Mucosa of stomach (tissue), 1 donor: ENCODE data around the gene PLXNA1.

ENCODE experiments used
- H3K27me3 ChIP-seq: one replicate; pipeline ENCODE4 v1.7.0; 2013; ENCODE audit warnings: mild to moderate bottlenecking, low read length; ENCODE audit not compliant: control insufficient read depth, insufficient read depth
- H3K36me3 ChIP-seq: one replicate; pipeline ENCODE4 v1.7.0; 2013; ENCODE audit warnings: low read length; ENCODE audit not compliant: control insufficient read depth, insufficient read depth
- H3K4me1 ChIP-seq: one replicate; pipeline ENCODE4 v1.7.0; 2013; ENCODE audit warnings: mild to moderate bottlenecking, low read length; ENCODE audit not compliant: control insufficient read depth, insufficient read depth
- H3K4me3 ChIP-seq: one replicate; pipeline ENCODE4 v1.7.0; 2013; ENCODE audit warnings: low read length
- H3K9ac ChIP-seq: one replicate; pipeline ENCODE4 v1.7.0; 2013; ENCODE audit warnings: mild to moderate bottlenecking, low read length, moderate library complexity
- H3K9me3 ChIP-seq: one replicate; pipeline ENCODE4 v1.7.0; 2013; ENCODE audit warnings: mild to moderate bottlenecking, low read length, moderate library complexity; ENCODE audit not compliant: control insufficient read depth
- donor health status: Pancreatic carcinoma.

PLXNA1 gene

DNA sequence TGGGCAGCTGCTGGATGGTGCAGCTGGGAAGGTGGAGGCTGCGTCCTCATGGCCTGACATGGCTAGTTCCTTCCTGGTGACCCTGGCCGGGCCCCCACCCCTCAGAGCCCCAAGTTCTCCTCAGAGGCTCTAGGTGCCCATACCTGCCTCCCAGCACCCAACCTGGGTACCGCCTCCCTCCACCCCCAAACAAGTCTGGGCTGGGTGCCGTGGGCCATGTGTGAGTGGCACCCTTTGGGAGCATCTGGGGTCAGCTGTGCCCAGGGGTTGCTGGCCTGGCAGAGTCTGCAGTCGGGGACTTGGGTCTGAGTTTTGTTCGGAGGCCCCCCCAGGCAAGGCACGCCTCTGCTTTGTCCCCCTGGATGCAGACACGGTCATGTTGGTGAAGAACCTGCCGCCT is 10.5 kb downstream of the PLXNA1 start:
- no peaks in the 10 kb centered on the region for H3K36me3 ChIP-seq
- no peak overlapping the region for H3K9ac ChIP-seq
- H3K9me3 ChIP-seq = no peaks in the 10 kb centered on the region
- H3K4me3 ChIP-seq = no peak overlapping the region
- peaks cover 8% of the 10 kb centered on the region for H3K4me1 ChIP-seq
- no peaks in the 10 kb centered on the region for H3K27me3 ChIP-seq

DNA sequence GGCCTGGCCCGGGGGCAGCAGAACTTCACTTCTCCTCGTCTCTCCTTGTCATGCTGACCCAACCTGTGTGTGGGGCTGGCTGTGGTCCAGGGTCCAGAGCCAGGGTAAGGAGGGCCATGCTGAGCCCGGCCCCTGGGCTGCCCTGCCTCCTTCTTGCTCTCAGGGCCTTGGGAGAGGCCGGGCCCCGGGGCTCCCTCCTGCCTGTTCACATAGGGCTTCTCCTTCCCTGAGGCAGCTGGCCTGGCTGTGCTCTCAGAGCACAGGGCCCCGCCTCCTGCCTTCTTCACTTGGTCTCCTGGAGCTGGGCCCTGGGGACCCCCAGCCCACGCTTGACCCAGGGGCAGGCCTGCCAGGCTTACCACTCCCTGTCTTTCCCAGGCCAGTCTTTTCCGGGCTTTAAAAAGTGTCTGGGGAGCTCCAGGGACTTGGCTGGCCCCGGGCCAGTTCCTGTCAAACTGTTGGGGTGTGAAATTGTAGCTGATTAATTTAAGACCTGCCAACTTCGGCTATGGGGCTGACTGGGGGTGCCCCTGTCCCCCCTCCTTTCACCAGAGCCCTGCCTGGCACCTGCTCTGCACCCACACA is 11.8 kb downstream of the PLXNA1 start:
- Histone ChIP-seq H3K9ac (no peak overlapping the region), H3K4me1 (peaks cover 19% of the 10 kb centered on the region), H3K9me3 (no peaks in the 10 kb centered on the region), H3K4me3 (no peak overlapping the region), H3K36me3 (no peaks in the 10 kb centered on the region), H3K27me3 (no peaks in the 10 kb centered on the region)

DNA sequence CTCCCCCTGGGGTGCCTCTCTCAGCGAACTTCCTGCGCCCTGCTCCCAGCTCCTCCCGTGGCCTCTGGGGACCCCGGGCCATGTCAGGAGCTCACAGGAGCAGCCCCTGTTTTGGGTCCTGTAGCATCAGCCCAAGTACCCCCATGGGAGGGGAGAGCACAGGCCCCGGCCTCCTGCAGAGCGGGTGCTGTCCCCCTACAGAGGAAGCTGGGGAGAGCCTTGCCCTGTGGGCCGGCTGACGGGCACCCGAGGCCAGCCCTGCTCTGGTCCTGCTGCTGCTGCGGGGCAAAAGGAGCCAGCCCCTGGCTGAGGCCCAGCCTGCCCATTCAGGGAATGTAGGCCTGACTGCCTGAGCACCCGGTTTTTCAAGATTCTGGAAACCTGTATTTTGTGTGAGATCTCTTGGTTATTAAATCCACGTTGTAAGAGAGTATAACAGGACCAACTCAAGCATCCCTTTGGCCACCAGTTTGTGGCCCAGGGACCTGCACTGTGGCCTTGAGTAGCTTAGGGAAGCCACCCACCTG is 12.4 kb downstream of the PLXNA1 start:
- peaks cover 19% of the 10 kb centered on the region for H3K4me1 ChIP-seq
- H3K9me3 ChIP-seq = no peaks in the 10 kb centered on the region
- H3K36me3 ChIP-seq = no peaks in the 10 kb centered on the region
- H3K27me3 ChIP-seq = no peaks in the 10 kb centered on the region
- H3K9ac ChIP-seq = no peak overlapping the region
- no peak overlapping the region for H3K4me3 ChIP-seq

DNA sequence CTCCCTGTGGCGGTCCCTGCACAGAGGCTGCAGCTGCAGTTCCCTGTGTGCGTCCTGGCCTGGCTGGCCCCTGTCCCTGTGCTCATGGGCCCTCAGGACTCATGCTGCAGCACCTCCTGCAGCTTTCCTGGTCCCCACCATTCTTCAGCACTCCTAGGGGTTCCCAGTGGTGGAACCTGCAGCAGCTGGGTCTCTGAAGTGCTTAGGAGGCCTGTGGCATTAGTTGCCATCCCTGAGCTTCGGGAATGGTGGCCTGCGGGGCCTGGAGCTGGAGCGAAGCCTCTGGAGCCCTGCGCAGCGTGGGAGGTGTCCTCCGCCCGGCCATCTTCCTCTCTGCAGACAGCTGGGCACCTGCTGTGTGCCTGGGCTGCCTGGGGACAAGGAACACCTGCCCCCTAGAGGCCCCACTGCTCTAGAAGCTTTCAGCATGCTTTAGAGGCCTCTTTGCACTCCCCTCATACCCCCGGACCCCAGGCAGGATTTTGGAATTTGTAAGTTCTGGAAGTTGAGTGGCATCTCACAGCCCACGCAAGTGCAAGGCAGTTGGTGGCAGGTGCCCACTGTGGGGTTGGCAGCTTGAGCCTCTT is 13.1 kb downstream of the PLXNA1 start:
- Histone ChIP-seq H3K4me3 (no peak overlapping the region), H3K9me3 (no peaks in the 10 kb centered on the region), H3K27me3 (no peaks in the 10 kb centered on the region), H3K9ac (no peak overlapping the region), H3K4me1 (peaks cover 19% of the 10 kb centered on the region), H3K36me3 (no peaks in the 10 kb centered on the region)

DNA sequence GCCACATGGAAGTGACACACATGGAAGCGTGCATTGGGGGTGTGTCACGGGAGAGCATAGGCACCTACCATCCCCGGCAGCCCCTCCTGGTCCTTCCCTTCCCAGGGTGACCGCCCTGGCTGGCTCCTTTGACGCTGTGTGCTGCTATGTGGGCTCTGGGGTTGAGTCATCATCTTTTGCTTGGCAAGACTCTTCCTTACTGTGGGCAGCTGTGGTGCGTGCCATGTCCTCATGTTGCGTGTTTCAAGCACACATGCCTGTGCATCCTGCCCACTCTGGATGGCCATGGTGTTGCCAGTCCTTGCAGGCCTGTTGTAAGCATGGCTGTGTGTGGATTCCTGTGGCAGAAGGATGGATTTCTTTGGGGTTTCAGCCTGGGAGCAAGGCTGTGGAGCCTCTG is 14.0 kb downstream of the PLXNA1 start:
- Histone ChIP-seq H3K36me3 (no peaks in the 10 kb centered on the region), H3K27me3 (no peaks in the 10 kb centered on the region), H3K9ac (no peak overlapping the region), H3K4me3 (no peak overlapping the region), H3K4me1 (peaks cover 23% of the 10 kb centered on the region), H3K9me3 (no peaks in the 10 kb centered on the region)

DNA sequence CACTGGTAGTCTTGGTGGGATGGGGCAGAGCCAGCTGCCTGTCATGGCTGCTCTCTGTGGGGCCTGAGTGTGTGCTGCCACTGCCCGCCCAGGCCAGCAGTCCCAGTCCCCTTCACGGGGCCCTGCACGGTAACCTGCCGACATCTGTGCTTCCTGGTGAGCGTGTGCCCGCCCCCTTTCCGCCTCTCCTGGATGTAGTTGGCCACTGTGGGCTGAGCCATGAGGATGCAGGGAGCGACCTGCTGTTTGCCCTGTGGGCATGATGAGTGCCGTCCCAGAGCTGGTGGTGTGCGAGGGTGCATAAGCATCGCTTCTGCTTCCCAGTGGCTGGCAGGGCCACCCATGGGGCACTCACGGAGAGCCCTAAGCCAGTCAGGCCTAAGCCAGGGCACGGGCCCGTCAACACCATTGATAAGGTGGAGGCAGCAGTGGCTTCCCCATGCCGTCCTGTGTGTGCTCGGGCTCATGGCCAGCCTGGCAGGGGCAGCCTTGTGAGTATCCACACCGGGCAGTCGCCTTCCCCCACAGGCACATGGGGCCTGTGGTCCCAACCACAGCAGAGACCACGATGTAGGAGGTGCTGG is 14.6 kb downstream of the PLXNA1 start:
- Histone ChIP-seq H3K9ac (no peak overlapping the region), H3K4me3 (no peak overlapping the region), H3K36me3 (no peaks in the 10 kb centered on the region), H3K27me3 (no peaks in the 10 kb centered on the region), H3K9me3 (no peaks in the 10 kb centered on the region), H3K4me1 (peaks cover 29% of the 10 kb centered on the region)

DNA sequence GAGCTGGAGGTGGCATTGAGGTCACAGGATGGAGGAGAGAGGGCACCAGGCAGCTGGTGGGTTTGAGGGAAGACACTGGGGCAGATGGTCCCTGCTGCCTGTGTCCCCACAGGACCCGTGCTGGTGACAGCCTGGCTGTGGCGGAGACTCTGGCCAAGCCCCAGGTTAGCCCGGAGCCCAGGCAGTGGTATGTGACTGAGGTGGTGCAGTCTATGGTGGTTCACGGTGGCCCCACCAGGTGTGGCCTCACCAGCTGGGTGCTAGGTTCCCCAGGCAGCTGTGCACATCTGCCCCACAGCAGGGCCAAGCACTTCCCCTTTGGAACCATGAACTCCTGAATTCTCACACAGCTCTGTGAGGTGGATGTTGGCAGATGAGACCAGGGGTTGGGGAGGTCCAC is 15.4 kb downstream of the PLXNA1 start:
- Histone ChIP-seq H3K9ac (peak overlapping the region; percentile 39), H3K27me3 (no peaks in the 10 kb centered on the region), H3K4me3 (no peak overlapping the region), H3K36me3 (no peaks in the 10 kb centered on the region), H3K4me1 (peaks cover 32% of the 10 kb centered on the region), H3K9me3 (no peaks in the 10 kb centered on the region)

DNA sequence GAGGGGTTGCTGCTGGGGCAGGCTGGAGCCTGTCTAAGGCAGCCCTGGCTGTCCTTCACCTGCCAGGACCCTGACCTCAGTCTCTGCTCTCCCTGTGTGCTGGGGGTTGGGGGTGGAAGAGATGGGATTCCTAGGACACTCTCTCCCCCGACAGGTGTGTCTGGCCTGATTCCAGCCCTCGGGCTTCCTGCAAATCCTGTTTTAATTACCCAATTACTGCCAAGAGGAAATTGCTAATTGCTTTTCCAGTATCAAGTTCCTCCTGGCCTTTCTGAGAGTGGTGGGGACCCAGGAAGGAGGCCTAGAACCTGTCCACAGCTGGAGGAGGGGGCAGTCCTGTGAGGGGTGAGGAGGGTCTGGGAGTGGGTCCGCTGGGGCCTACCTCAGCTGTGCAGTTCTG is 15.8 kb downstream of the PLXNA1 start:
- no peaks in the 10 kb centered on the region for H3K36me3 ChIP-seq
- H3K4me1 ChIP-seq = peaks cover 32% of the 10 kb centered on the region
- peak overlapping the region; percentile 39 for H3K9ac ChIP-seq
- no peaks in the 10 kb centered on the region for H3K9me3 ChIP-seq
- no peaks in the 10 kb centered on the region for H3K27me3 ChIP-seq
- H3K4me3 ChIP-seq = no peak overlapping the region

DNA sequence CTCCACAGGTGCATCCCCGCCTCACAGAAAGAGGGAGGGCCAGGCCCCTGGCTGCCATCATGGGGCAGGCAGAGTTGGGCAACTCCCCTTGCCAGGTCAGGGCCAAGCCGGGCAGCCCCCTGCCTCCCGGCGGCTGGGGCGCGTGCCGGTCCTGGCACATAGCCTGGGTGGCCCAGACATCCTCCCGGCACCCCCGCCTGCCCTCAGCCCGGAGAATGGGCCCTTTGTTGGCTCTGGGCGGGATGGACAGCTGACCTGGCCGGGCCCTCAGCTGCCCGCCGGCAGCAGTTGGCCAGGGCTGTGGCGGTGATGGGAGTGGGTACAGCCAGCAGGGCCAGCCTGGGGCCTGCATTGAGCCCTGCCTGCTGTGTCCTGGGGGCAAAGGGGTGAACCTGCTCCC is 16.5 kb downstream of the PLXNA1 start:
- H3K9ac ChIP-seq = no peak overlapping the region
- no peaks in the 10 kb centered on the region for H3K9me3 ChIP-seq
- H3K27me3 ChIP-seq = no peaks in the 10 kb centered on the region
- peaks cover 32% of the 10 kb centered on the region for H3K4me1 ChIP-seq
- H3K36me3 ChIP-seq = no peaks in the 10 kb centered on the region
- no peak overlapping the region for H3K4me3 ChIP-seq

DNA sequence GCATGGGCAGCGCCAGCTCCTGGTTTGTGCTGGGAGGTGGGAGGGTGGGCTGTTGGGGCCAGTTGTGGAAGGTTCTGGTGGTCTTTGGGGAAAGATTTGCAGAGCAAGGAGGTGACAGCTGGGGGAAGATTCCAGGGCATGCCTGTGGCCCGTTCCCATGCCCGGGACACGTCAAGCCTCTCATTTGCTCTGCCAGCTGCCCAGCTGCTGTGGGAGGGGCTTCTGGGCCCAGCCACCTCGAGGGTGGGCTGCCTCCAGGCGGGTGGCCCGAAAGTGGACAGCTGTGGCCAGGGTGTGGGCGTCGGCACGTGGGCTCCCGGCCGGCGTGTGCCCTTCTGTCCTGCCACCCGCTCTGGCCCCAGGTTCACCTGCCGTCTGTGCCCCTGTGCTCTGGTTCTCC is 17.2 kb downstream of the PLXNA1 start:
- Histone ChIP-seq H3K9ac (no peak overlapping the region), H3K36me3 (no peaks in the 10 kb centered on the region), H3K4me1 (peaks cover 25% of the 10 kb centered on the region)

DNA sequence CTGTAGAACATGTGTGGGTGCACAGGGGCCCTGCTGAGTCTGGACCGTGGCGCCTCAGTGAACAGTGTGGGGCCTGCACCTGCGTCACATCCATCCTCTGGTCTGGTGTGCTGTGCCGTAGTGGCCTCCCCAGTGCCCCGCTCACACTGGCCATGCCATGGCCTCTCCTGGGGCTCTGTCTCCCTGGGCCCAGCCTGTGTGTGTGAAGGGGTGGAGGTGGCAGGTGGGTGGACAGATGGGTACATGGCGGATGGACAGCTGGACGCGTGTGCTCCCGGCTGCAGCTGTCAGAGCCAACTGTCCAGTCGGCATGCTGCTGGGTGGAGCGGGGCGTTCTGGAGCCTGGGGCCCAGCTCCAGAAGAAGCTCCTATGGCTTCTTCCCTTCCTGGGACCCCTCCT is 17.8 kb downstream of the PLXNA1 start:
- Histone ChIP-seq H3K36me3 (no peaks in the 10 kb centered on the region), H3K9me3 (no peaks in the 10 kb centered on the region), H3K27me3 (no peaks in the 10 kb centered on the region), H3K4me3 (no peak overlapping the region), H3K9ac (no peak overlapping the region), H3K4me1 (peaks cover 25% of the 10 kb centered on the region)

More for the DNA sequence above, 17.2 kb downstream of the PLXNA1 start:
- no peaks in the 10 kb centered on the region for H3K9me3 ChIP-seq
- no peak overlapping the region for H3K4me3 ChIP-seq
- H3K27me3 ChIP-seq = no peaks in the 10 kb centered on the region

DNA sequence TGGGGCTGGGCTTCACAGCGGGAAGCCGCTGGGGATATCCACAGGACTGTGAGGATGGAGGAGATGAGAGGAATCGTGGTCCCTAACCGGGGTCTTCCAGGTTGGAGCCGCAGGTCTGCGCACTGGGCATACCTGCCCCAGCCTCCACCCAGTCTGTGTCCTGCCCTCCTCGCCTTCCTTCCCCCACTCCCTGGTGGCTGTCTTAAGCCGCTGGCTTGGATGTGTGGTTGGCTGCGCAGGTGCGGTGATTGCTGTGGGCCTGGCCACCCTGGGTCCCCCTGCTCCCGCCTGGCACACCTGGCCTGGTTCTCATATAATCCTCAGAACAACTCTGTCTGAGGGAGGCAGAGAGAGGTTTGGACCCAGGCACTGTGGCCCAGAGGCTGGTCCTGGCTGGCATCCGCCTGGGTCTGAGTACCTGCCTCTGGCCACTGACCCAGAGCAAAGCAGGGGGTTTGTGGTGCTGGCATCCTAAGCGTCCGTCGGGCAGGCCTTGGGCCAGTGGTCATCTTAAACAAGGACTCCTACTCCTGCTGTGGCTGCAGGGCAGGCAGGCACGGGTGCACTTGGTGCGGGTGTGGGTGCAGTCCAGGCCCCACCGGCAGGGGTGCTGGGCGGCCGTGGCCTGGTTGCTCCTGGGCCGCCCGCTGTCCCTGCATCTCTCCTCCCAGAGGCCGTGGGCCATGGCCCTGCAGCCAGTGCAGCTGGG is 18.7 kb downstream of the PLXNA1 start:
- no peaks in the 10 kb centered on the region for H3K36me3 ChIP-seq
- H3K4me3 ChIP-seq = no peak overlapping the region
- no peaks in the 10 kb centered on the region for H3K9me3 ChIP-seq
- no peak overlapping the region for H3K9ac ChIP-seq
- peaks cover 26% of the 10 kb centered on the region for H3K4me1 ChIP-seq
- no peaks in the 10 kb centered on the region for H3K27me3 ChIP-seq
